G401.6 (cell line): Measurements from ENCODE around the gene GOLGA6C.
"Not testable (repeated sequence)": the region's sequence is repeated elsewhere in the genome, so short reads cannot be mapped to it uniquely, and the experiment has no call there.

ENCODE experiments used
- FAIRE-seq: peaks from 2 replicates; lab custom pipeline; 2012; peaks lifted over from hg19 to GRCh38; lab: Jason Lieb, UNC

Gene GOLGA6C, protein sequence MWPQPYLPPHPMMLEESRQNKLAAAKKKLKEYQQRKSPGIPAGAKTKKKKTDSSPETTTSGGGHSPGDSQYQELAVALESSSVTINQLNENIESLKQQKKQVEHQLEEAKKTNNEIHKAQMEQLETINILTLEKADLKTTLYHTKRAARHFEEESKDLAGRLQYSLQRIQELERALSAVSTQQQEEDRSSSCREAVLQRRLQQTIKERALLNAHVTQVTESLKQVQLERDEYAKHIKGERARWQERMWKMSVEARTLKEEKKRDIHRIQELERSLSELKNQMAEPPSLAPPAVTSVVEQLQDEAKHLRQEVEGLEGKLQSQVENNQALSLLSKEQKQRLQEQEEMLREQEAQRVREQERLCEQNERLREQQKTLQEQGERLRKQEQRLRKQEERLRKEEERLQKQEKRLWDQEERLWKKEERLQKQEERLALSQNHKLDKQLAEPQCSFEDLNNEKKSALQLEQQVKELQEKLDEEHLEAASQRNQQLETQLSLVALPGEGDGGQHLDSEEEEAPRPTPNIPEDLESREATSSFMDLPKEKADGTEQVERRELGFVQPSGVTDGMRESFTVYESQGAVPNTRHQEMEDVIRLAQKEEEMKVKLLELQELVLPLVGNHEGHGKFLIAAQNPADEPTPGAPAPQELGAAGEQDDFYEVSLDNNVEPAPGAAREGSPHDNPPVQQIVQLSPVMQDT

GRCh38 chr15:75258034-75258433 lies at the start of gene GOLGA6C:
GOLGA6C (plus strand) TSS chr15:75258334; CDS start chr15:75258599, 265 bp downstream.
- not testable (repeated sequence) for FAIRE-seq

DNA sequence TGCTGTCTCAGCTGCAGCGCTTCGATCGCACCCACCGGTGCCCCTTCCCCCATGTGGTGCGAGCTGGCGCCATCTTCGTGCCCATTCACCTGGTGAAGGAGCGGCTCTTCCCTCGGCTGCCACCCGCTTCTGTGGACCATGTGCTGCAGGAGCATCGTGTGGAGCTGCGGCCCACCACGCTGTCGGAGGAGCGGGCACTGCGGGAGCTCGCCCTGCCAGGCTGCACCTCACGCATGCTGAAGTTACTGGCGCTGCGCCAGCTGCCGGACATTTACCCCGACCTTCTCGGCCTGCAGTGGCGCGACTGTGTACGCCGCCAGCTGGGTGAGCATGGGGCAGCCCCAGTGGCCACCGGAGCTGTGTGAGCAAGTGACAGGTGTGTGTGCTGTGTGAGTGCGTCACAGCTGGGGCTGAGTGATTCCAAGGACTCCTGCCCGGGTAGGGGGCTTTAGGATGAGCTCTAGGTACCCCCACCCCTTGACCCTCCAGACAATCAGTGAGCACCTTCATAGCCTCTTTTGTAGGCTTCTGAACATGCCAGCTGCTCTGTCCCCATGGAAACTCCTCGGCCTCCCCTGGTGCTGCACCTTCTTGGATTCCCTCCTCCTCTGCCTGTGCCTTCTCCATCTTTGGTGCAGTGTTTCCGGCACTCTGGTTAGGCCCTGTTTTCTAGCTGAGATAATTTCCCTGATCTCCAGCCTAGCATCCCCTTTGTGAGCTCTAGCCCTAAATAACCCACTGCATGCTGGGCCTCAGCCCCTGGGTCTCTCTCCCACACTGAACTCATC lies 49.4 kb upstream of the GOLGA6C start:
- FAIRE-seq: no peak

DNA sequence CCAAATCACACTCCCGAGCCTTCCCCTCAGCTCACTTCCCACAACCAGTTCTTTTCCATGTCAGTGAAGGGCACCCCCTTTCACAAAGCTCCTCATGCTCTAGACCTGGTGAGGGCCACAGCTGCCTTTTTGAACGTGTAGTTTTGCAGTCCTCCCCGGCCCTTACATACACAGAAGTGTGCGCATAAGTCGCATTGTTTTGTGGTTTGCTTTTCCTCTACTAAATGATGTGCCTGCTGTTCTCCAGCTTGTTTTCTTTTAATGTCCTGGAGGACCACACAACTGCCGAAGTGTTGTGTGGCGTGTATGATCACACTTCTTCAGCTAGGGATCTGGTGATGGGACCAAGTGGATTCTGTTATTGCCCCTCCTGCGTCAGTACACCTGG lies 48.9 kb upstream of the GOLGA6C start:
- no peak for FAIRE-seq

GRCh38 chr15:75210811-75211230 lies 47.3 kb upstream of the GOLGA6C start:
- no peak for FAIRE-seq

DNA sequence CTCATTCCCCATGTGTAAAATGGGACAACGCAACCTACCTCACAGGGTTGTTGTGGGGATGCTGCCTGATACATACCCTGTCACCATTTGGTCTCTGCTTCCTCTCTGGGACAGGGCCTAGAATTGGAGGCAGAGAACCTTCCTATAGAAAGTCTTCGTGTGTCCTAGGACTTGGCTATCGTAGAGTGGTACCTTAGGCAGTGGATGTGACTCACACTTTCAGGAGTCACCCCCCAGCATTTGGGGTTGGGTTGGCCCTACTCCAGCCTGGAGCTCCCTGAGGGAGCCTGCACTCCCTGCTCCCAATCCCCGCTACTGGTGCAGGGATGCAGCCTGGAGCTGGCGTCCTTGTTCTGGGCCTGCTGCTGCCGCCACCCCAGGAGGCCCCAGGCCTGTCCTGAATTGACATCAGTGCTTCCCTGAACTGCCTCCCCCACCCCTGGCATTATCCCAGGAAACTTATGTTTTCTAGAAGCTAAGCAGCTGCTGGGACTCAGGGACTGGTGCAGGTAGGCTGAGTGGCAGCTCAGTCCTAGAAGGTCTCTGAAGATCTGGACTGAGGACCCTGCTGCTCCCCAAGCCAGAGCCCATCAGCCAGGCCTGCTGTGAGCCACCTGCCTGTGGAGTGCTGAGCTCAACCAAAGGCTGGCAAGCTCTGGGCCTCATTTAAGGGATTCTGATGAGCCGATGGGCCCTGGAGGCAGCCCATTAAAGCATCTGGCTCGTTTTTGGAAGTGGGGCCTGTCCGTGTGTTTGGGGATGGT lies 46.5 kb upstream of the GOLGA6C start:
- FAIRE-seq: no peak

GRCh38 chr15:75212200-75212858 lies 45.8 kb upstream of the GOLGA6C start:
- no peak for FAIRE-seq

GRCh38 chr15:75213212-75213767 lies 44.8 kb upstream of the GOLGA6C start:
- no peak for FAIRE-seq

GRCh38 chr15:75213768-75214221 lies 44.3 kb upstream of the GOLGA6C start:
- no peak for FAIRE-seq

DNA sequence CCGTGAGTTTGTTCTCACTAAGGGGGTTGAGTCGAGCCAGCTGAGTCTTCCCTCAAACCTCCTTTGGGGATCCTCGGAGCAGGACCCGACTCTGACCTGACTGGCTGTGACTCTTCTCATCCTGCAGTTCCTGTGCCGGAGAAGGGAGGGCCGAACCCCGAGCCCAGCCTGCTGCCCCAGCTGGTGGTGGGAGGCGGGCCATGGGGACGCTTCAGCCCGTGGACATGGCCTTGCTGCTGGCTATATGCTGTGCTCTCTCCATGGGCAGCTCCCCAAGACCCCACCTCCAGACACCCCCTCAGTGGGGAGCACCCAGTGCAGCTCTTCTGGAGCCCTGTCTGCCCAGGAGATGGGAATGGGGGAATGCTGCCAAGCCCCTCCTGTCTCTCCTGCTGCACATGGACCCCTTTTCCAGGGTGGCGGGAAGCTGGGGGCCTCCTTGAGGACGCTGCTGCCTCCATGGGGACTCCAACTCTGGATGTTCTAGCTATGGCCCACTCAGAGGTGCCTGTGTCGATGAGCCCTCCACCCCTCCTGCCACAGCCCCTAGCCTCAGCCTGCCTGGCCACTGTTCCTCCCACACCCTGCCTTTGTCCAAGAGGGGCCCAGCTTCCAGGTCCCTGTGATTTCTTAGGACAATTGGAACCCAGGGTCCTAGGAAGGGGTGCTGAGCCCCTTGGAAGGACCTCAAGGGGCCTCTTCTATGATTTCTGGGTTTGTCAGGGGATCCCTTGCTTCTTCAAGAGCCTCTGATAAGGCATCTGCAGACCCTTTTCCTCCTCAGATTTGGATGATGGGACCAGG lies 43.6 kb upstream of the GOLGA6C start:
- no peak for FAIRE-seq

GRCh38 chr15:75215107-75216004 lies 42.8 kb upstream of the GOLGA6C start:
- FAIRE-seq: no peak

- no peak for FAIRE-seq
Measured at GRCh38 chr15:75217012-75217411, 41.1 kb upstream of the GOLGA6C start.

DNA sequence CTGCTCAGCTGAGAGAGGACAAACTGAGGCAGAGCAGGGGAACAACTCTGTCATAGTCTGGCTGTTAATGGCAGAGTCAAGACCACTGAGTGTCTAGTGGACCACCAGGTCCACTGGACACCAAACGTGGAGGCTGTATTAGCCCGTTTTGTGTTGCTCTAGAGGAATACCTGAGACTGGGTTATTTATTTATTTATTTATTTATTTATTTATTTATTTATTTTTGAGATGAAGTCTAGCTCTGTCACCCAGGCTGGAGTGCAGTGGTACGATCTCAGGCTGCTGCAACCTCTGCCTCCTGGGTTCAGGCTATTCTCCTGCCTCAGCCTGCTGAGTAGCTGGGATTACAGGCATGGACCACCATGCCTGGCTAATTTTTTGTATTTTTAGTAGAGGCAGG lies 40.6 kb upstream of the GOLGA6C start:
- FAIRE-seq: not testable (repeated sequence)

GRCh38 chr15:75219507-75219929 lies 38.6 kb upstream of the GOLGA6C start:
- not testable (repeated sequence) for FAIRE-seq

- FAIRE-seq: no peak
Measured at GRCh38 chr15:75223688-75224087, 34.4 kb upstream of the GOLGA6C start.

GRCh38 chr15:75224281-75224680 lies 33.9 kb upstream of the GOLGA6C start:
- FAIRE-seq: no peak

DNA sequence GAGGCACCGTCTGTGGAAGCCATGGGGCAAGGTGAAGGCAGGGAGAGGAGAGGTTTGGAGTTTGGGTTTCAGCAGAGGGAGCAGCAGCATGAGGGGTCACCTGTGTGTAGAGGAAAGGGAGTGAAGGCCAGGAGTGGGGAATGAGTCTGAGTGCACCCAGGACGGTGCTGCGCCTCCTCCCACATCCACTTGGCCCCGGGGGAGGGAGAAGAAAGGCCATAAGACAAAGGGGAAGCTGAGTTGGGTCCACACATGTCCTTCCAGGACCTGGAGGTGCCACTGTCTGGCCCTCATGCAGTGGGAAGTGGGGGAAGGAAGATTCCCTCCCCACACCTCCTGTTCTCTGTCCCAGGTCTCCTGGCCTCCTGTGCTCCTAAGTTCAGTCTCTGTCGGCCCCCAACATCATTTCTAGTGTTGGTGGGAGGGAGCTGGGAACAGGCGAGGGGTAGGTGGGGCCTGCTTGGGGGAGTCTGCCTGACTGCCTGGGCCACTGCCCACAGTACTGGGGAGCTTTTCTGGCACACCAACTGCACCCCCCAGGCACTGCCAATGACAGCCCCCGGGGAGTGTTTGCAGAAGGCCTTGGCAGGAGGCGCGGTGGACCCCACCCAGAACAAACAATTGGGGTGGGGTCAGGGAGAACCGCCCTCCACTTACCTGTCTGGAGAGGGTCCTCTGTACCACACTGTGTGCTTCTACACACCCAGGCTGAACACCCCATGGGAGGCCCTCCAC lies 32.9 kb upstream of the GOLGA6C start:
- not testable (repeated sequence) for FAIRE-seq

DNA sequence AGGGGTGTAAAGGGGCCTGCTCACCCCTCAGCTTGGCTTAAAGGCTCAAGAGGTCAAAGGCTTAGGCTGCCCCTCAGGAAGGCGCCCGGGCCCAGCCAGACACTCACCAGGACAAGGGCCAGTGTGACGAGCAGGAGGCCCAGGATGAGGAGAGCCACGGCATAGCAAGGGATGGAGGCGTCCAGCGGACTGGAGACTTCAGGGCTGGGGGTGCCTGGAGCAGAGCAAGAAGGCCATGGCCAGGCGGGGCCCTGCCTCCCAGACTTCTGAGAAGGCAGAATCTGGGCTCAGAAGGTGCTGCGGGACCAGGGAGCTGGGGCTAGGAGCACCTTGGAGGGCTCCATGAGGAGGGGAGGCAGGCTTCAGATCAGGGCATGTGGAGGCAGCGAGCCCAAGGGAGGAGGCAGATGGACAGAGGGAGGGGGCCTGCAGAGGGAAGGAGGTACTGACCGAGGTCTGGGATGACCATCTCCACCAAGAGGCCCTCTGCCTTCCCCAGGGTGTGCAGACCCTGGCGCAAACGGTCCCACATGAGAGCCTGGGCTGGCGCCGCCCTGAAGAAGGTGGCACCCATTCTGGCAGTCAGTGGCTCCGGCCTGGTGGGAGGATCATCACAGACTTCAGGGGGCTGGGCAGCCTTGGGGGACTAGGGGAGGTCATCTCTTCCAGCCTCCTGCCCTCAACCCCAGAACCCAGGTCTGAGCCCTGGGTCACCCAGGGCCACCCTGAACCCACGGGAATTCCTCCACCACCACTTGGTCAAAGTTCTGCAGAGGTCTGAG lies 32.0 kb upstream of the GOLGA6C start:
- no peak for FAIRE-seq

DNA sequence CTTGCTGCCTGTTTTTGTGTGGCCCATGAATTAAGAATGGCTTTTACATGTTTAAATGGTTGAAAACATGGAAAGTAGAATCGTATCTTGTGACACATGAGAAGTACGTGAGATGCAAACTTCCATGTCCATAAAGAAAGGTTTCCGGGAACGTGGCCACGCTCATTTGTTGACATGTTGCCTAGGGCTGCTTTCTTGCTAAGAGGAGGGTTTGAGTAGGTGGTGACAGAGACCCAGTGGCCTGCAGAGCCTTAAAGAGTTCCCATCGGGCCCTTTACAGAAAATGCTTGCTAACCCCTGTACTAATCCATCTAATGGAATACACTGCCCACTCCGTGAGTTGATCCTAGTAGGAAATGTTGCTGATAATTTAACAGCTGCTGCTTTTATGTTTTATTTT lies 31.0 kb upstream of the GOLGA6C start:
- FAIRE-seq: not testable (repeated sequence)
